HG03066 (cell line): ENCODE results near the gene OLFML3.

Experiments used
- ATAC-seq: cut with Tn5 transposase; IDR thresholded peaks from one replicate; pipeline ENCODE4 v1.9.1; 2021; ENCODE audit warnings: low read depth; ENCODE audit not compliant: unreplicated experiment

Gene OLFML3

GRCh38 chr1:113978863-113979702, at the start of gene OLFML3:
Gene OLFML3 (plus strand): TSS chr1:113979474. CDS start chr1:113979517, 43 bp downstream.
- ATAC-seq, result no peak

- peak; percentile 28 for ATAC-seq
Measured at GRCh38 chr1:113929750-113930498, 49.4 kb upstream of the OLFML3 start.

- ATAC-seq, result peak; percentile 21
Measured at GRCh38 chr1:113930499-113931161, 48.6 kb upstream of the OLFML3 start.

DNA sequence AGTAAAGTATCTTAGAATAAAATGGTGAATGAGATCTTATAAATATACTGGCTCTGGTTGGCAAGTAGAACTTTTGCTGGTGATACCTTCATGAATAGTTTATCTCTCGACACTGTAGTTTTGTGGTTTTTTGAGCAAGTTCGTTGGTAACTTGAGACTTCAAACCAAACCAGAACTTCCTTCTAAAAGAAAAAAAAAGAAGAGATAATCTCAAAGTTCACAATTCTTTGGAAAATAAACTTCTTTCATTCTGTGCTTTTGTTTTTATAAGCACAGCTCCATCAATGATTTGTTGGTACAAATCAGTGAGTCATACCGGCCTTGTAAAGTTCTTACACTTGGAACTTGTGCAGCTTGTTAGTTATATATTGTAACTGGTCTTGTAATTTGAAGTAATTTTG, 47.8 kb upstream of the OLFML3 start:
- ATAC-seq, result no peak

DNA sequence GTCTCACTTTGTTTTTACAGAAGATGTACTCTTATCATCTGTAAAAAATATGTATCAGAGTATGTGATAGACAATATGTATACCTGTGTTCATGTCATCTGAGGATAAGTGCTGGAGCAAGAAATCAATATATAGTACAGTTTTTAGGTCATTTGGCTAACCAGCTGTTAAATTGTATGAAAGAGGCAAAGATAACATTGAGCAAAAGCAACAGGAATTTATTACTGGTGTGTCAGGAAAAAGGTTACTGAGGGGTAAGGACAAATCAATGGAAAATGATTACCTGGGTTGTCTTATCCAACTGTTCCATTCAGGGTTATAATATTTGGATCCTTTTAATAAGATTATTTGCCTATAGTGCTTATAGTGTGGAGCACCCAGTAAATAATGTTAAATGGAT, 45.3 kb upstream of the OLFML3 start:
- no peak for ATAC-seq

GRCh38 chr1:113934511-113935055, 44.7 kb upstream of the OLFML3 start:
- no peak for ATAC-seq

DNA sequence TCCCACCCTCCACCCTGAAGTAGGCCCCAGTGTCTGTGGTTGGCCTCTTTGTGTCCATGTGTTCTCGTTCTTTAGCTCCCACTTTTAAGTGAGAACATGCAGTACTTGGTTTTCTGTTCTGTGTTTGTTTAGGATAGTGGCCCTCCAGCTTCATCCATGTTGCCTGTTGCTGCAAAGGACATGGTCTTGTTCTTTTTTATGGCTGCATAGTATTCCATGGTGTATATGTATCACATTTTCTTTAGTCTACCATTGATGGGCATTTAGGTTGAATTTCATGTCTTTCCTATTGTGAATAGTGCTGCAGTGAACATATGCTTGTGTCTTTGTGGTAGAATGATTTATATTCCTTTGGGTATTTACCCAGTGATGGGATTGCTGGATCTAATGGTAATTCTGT, 44.1 kb upstream of the OLFML3 start:
- no peak for ATAC-seq

DNA sequence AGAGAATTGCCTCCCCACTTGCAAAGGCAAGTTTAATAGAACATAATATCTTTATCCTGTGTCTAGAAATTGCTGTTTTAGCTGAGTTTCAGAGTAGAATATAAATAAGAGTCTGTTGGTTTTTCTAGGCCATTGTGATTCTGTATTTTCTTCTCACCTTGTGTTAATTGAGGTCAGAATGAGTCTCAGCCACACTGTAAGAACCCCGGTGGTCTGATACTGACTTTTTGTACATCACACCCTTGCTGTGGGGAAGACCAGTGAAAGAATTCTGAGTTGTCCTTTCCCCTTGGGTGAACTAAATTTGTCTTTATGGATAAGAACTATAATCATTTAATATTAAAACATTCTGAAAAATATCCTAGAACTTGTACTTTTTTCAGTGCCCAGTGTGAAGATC, 43.3 kb upstream of the OLFML3 start:
- no peak for ATAC-seq

DNA sequence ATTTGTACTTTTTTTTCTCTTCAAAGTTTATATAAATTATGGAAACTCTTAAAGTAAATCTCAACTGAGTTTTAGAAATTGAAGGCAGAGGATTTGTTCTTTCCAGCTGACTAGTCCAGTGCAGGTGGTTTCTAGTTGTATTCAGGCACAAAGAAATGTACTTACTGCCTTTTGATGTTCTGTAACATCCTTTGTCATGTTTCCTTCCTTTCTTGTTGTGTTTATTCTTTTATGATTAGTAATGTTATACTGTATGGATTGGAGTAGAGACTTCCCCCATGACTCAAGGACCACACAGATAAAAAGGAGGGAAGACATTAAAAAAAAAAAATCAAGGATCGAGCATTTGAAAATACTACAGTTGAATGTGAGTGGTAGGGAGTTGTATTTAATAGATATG, 42.1 kb upstream of the OLFML3 start:
- ATAC-seq, result no peak

- no peak for ATAC-seq
Measured at GRCh38 chr1:113938192-113938591, 41.1 kb upstream of the OLFML3 start.

DNA sequence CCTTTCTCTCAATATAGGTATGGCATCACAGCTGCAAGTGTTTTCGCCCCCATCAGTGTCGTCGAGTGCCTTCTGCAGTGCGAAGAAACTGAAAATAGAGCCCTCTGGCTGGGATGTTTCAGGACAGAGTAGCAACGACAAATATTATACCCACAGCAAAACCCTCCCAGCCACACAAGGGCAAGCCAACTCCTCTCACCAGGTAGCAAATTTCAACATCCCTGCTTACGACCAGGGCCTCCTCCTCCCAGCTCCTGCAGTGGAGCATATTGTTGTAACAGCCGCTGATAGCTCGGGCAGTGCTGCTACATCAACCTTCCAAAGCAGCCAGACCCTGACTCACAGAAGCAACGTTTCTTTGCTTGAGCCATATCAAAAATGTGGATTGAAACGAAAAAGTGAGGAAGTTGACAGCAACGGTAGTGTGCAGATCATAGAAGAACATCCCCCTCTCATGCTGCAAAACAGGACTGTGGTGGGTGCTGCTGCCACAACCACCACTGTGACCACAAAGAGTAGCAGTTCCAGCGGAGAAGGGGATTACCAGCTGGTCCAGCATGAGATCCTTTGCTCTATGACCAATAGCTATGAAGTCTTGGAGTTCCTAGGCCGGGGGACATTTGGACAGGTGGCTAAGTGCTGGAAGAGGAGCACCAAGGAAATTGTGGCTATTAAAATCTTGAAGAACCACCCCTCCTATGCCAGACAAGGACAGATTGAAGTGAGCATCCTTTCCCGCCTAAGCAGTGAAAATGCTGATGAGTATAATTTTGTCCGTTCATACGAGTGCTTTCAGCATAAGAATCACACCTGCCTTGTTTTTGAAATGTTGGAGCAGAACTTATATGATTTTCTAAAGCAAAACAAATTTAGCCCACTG, 38.7 kb upstream of the OLFML3 start:
- no peak for ATAC-seq

- no peak for ATAC-seq
Measured at GRCh38 chr1:113941245-113941559, 38.1 kb upstream of the OLFML3 start.

DNA sequence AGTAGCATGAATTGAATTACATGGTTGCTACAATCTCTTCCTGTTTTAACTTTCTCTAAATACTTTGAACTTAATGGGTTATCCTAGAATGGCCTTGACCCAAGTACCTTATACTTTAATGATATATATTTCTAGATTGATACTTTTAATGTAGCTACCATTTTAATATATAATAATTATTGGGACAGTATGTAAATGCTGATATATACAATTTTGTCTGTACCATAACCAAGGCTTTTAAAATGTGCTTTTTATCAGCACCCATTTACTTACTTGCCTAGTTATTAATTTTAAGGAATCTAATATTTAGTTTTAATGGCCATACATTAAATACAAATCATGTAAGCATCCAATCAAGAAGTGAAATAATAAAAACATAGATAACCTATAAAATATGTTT, 36.7 kb upstream of the OLFML3 start:
- no peak for ATAC-seq

GRCh38 chr1:113943028-113943811, 36.1 kb upstream of the OLFML3 start:
- no peak for ATAC-seq

- ATAC-seq, result no peak
Measured at GRCh38 chr1:113945329-113945728, 33.9 kb upstream of the OLFML3 start.

GRCh38 chr1:113946112-113946511, 33.2 kb upstream of the OLFML3 start:
- no peak for ATAC-seq

DNA sequence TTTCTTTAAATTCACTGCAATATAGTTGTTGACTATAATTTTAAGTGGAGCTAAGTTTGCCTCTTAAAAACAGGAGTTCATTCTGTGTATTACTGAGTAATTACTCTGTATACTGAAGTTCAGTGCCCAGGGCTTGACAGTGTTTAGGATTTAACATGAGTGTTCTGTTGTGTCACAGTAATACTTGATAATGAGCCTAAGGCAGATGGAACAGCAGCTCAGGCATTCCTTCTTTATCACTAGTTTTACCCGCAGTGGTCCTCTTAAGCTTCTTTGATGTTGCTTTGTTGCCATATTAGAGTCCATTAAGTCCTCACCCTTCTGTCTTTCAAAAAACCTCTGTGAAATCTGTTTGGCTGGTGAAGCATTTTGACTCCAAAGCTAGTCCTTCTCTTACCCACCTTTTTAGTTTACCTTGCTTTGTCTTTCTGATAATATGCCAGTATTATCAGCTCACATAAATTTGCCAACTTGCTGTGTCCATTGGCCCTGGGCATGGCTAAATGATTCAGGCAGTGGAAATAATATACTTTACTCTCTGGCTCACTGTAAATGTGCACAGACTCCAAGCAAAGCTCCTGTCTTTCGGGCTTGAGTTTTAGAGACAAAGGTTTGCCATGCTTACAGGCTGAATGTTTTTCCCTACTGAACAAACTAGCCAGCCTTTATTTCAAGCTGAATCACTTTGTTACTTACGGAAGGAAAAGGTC, 32.4 kb upstream of the OLFML3 start:
- no peak for ATAC-seq

DNA sequence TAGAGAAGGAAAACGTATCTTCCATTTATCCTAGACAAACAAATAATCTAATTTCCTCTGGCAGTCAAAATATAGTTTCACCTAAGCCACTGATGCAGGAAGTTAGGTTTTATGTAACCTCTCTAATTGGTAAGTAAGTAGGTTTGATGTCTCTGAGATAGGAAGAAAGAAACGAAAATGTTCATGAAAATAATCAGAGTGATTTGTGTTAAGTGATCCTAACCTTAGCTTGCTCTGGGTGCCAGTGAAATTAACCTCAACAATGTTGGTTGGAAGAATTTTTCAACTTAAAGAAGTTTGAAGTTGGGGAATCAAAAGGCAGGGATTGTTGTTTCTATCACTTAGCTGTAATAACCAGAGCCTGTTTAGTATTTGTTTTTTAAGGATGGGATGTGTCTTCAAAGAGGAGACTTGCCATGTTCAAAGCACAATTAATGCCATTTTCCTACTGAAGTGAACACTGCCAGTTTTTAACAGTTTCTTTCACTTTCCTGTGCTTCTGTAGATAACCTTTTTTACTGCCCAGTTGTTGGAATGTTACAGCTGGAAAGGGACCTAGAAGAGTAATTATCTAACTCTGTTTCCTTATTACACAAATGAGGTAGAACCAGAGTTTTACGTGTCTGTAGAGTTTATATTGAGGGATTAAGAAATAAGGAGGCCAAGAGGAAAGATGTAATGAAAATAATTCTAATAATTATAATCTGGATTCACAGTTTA, 31.7 kb upstream of the OLFML3 start:
- ATAC-seq, result no peak
